HepG2 (cell line): ENCODE results near the gene CLPTM1. TPM values are rescaled to one million over a fixed set of nuclear protein-coding genes. Genes with fewer than 3 reads are reported as not detected.

ENCODE experiments used
- ATAC-seq: fragments of 200-7000 bp; cut with Tn5 transposase; 3 replicates; pipeline ENCODE4 v1.9.1; 2020; ENCODE audit warnings: mild to moderate bottlenecking, moderate library complexity
- BruUV-seq: library from RNA; stranded (reverse); fragments of 400-500 nt; replicated peaks from 2 replicates; lab custom pipeline; 2021; lab: Mats Ljungman, UMichigan
- CTCF ChIA-PET: fragments of 300-600 bp; formaldehyde crosslinking; extraction: SDS; loops from one replicate; lab custom pipeline; 2021; ENCODE audit warnings: low total read pairs, inconsistent platforms, low intra/inter-chr PET ratio; lab: Yijun Ruan, JAX
- POLR2A ChIA-PET: fragments of 350-600 bp; sonication (Branson Sonifier 250); formaldehyde crosslinking; loops from one replicate; lab custom pipeline; 2020; ENCODE audit warnings: antibody characterized with exemption, inconsistent platforms; lab: Yijun Ruan, JAX
- DNase-seq: peaks from one replicate; pipeline ENCODE4 v3.0.0-alpha.2; 2015; ENCODE audit warnings: low spot score
- FAIRE-seq: peaks from 3 replicates; lab custom pipeline; 2011; peaks lifted over from hg19 to GRCh38; lab: Jason Lieb, UNC
- H2AFZ ChIP-seq: one replicate; pipeline ENCODE4 v1.6.1; 2011; ENCODE audit warnings: low read length, inconsistent platforms
- H3K27ac ChIP-seq: fragments of 300-600 bp; 3 replicates; pipeline ENCODE4 v1.8.0; 2011; ENCODE audit warnings: mixed run types, mild to moderate bottlenecking, mixed read lengths, low read length, inconsistent platforms; ENCODE audit not compliant: insufficient read depth; ENCODE audit errors: extremely low read length
- H3K27me3 ChIP-seq, 2 experiments: fragments of 200-600 bp in 1 of 2; 2 replicates in 1 of 2; 3 replicates in 1 of 2; pipeline versions ENCODE4 v1.6.0 to v1.8.0; 2011; ENCODE audit warnings: low read length in 2 of 2, mild to moderate bottlenecking in 2 of 2, moderate library complexity in 2 of 2, inconsistent platforms in 1 of 2; ENCODE audit not compliant: insufficient read depth in 2 of 2, control insufficient read depth in 1 of 2
- H3K36me3 ChIP-seq, 2 experiments: fragments of 200-600 bp in 1 of 2; replicated peaks in 1 of 2; 2 replicates in 1 of 2; 3 replicates in 1 of 2; pipeline versions ENCODE4 v1.5.1 to v1.8.0; 2011; ENCODE audit warnings: low read length in 2 of 2, inconsistent platforms in 1 of 2; ENCODE audit not compliant: insufficient read depth in 2 of 2, control insufficient read depth in 1 of 2
- H3K4me1 ChIP-seq: 2 replicates; pipeline ENCODE4 v1.5.1; 2012; ENCODE audit warnings: low read length, inconsistent platforms; ENCODE audit not compliant: insufficient read depth
- H3K4me2 ChIP-seq: 2 replicates; pipeline ENCODE4 v1.6.0; 2011; ENCODE audit warnings: low read depth, low read length, inconsistent platforms
- H3K4me3 ChIP-seq, 3 experiments: fragments of 200-600 bp in 1 of 3; sonication (generic), shearing (Covaris generic) in 1 of 3; replicated peaks in 1 of 3; 2 replicates each; pipeline ENCODE4 v1.5.1; 2011 to 2016; ENCODE audit warnings: low read length in 3 of 3, inconsistent platforms in 2 of 3, low read depth in 2 of 3, mild to moderate bottlenecking in 2 of 3, control low read depth in 1 of 3, mixed read lengths in 1 of 3; ENCODE audit not compliant: insufficient read depth in 1 of 3
- H3K79me2 ChIP-seq: one replicate; pipeline ENCODE4 v1.6.1; 2011; ENCODE audit warnings: low read length, inconsistent platforms; ENCODE audit not compliant: insufficient read depth
- H3K9ac ChIP-seq: 2 replicates; pipeline ENCODE4 v1.6.0; 2011; ENCODE audit warnings: mild to moderate bottlenecking, low read depth, low read length, inconsistent platforms; ENCODE audit not compliant: insufficient read depth
- H3K9me3 ChIP-seq: 2 replicates; pipeline ENCODE4 v1.5.1; 2012; ENCODE audit warnings: mild to moderate bottlenecking, low read length
- H4K20me1 ChIP-seq: 2 replicates; pipeline ENCODE4 v1.6.0; 2011; ENCODE audit warnings: inconsistent platforms, mild to moderate bottlenecking, low read length, moderate library complexity; ENCODE audit not compliant: insufficient read depth
- BRD4 ChIP-seq: sonication (generic); formaldehyde crosslinking; IDR thresholded peaks from 2 replicates; pipeline ENCODE4 v1.4.0; 2020; ENCODE audit warnings: missing genetic modification reagents
- FOXP4 ChIP-seq: sonication (generic); formaldehyde crosslinking; IDR thresholded peaks from 2 replicates; pipeline ENCODE4 v1.4.0; 2020; ENCODE audit warnings: missing genetic modification reagents
- POLR2A ChIP-seq, 2 experiments: IDR thresholded peaks; 2 replicates each; pipeline ENCODE4 v1.6.1; 2011; ENCODE audit warnings: low read depth in 2 of 2, low read length in 2 of 2, mild to moderate bottlenecking in 1 of 2, moderate library complexity in 1 of 2; ENCODE audit not compliant: insufficient read depth in 1 of 2
- RBFOX2 ChIP-seq: fragments of 200-400 bp; formaldehyde crosslinking; IDR thresholded peaks from 2 replicates; pipeline ENCODE4 v1.6.1; 2017; ENCODE audit warnings: low read depth, mild to moderate bottlenecking, low read length
- SP140L ChIP-seq: sonication (generic); formaldehyde crosslinking; IDR thresholded peaks from 2 replicates; pipeline ENCODE4 v1.4.0; 2020; ENCODE audit warnings: missing genetic modification reagents, borderline replicate concordance
- ZBTB21 ChIP-seq: sonication (generic); formaldehyde crosslinking; IDR thresholded peaks from 2 replicates; pipeline ENCODE4 v1.4.0; 2020; ENCODE audit warnings: missing genetic modification reagents
- ZBTB7A ChIP-seq: sonication (generic); formaldehyde crosslinking; IDR thresholded peaks from 2 replicates; pipeline ENCODE4 v1.8.0; 2022; ENCODE audit warnings: mild to moderate bottlenecking, missing genetic modification reagents
- ZFP62 ChIP-seq: sonication (generic); formaldehyde crosslinking; IDR thresholded peaks from 2 replicates; pipeline ENCODE4 v1.4.0; 2020; ENCODE audit warnings: missing genetic modification reagents
- ZNF24 ChIP-seq: fragments of 450-650 bp; IDR thresholded peaks from 2 replicates; pipeline ENCODE4 v1.6.1; 2017; ENCODE audit warnings: antibody characterized with exemption, mild to moderate bottlenecking
- ZNF687 ChIP-seq: sonication (generic); formaldehyde crosslinking; IDR thresholded peaks from 2 replicates; pipeline ENCODE4 v1.5.1; 2020; ENCODE audit warnings: mild to moderate bottlenecking, missing genetic modification reagents, moderate library complexity
- WGBS: methylation state at CpG from one replicate; pipeline ENCODE4 v1.1.6; 2017; ENCODE audit warnings: low lambda C conversion rate; 5-methylcytosine and 5-hydroxymethylcytosine counted together
- in situ Hi-C: cut with HindIII; loops from 2 replicates; pipeline ENCODE4 v1.10.0; 2017; ENCODE audit warnings: low pct_unique_long_range_greater_than_20kb; ENCODE audit not compliant: extremely low pct_ligation_motif_present
- intact Hi-C: fragments of 100-400 bp; cut with micrococcal nuclease; formaldehyde crosslinking; loops from one replicate; pipeline ENCODE4 v1.10.0; 2022; ENCODE audit not compliant: unreplicated experiment
- polyA plus RNA-seq, 8 experiments: library from polyadenylated mRNA; depleted of rRNA in 3 of 8; stranded (reverse) in 7 of 8; unstranded in 1 of 8; fragments of >200 nt; fragmentation: Illumina TruSeq in 4 of 8; extraction: Trizol in 4 of 8; gene quantifications; 2 replicates each; pipeline versions ENCODE4 v1.2.1 to v1.2.3, GENCODE V29; 2011 to 2016; ENCODE audit warnings: low read depth in 4 of 8, missing spikeins in 1 of 8, mixed read lengths in 1 of 8; ENCODE audit not compliant: insufficient read depth in 1 of 8
- total RNA-seq, 5 experiments: library from RNA; depleted of rRNA; stranded (reverse); fragments of >200 nt; fragmentation: Illumina TruSeq; extraction: Trizol; gene quantifications; 2 replicates each; pipeline ENCODE4 v1.2.3, GENCODE V29; 2016; ENCODE audit warnings: low read depth in 1 of 5

Gene CLPTM1
- total and polyA plus RNA-seq, 2 of the 13 experiments (the other 11 are each of a cell fraction or from before 2014, with no cell fraction given): 34.9 to 42.8 TPM

GRCh38 chr19:44947041-44947581 lies 8.1 kb upstream of the CLPTM1 start (continued):
- TF ChIP-seq ZNF687 (CRISPR knock-in tag) (peak; percentile 52), SP140L (CRISPR knock-in tag) (no peak), ZBTB21 (peak; percentile 52; the same call in 1 of the 2 replicates)

- TF ChIP-seq ZBTB7A (no peak), ZNF24 (no peak), RBFOX2 (peak; percentile 63), POLR2A (IDR thresholded peaks at IDR 0.05; ENCODE audit: insufficient read depth in 1 of 2, low read depth in 2 of 2, low read length in 2 of 2) (peak in 1 of 2 experiments; percentile 58; a peak in 2 of 4 replicates), FOXP4 (CRISPR knock-in tag) (no peak), ZFP62 (CRISPR knock-in tag) (no peak), BRD4 (no peak)
- no peak for ATAC-seq
- no peaks in the 10 kb centered on the region for H4K20me1 ChIP-seq
- peaks cover 4 to 7% of the 10 kb centered on the region in 2 experiments for H3K36me3 ChIP-seq
- DNase-seq: no peak
- H3K79me2 ChIP-seq: peaks cover 29% of the 10 kb centered on the region
- H3K4me3 ChIP-seq: peak overlapping the region in 1 of 3 experiments; percentile 79; a peak in 3 of 6 replicates
- no peaks in the 10 kb centered on the region; a peak in 1 of 5 replicates for H3K27me3 ChIP-seq
- CTCF ChIA-PET: no interaction called here
- no peaks in the 10 kb centered on the region for H3K9me3 ChIP-seq
- intact Hi-C loops (no loop called here), in situ Hi-C loops (loop anchor here (5.0 kb wide), 1 partner anchor 36 kb away; the partner anchor contains the start of gene APOC1)
- no peak overlapping the region for H2AFZ ChIP-seq
- POLR2A ChIA-PET: interaction anchor here (1.1 to 7.3 kb wide), 9 partner anchors 9 to 58 kb away, joined by 3 to 119 read pairs (median 18); partner anchors contain the start of genes APOC1, APOE and TOMM40
- no TSS peak for BruUV-seq
- peak overlapping the region; percentile 46 for H3K27ac ChIP-seq
- peak overlapping the region; percentile 43; the same call in 1 of the 2 replicates for H3K9ac ChIP-seq
- 94% methylated on average over 3 of the region's 5 CpGs for WGBS
- no peak for FAIRE-seq
- H3K4me1 ChIP-seq: peaks cover 81% of the 10 kb centered on the region
- peak overlapping the region; percentile 87 for H3K4me2 ChIP-seq
Measured at GRCh38 chr19:44948237-44948636, 6.9 kb upstream of the CLPTM1 start.
